SK-N-SH treated with all-trans-retinoic acid at 6 μM for 48 hours (cell line): ENCODE results near the gene ZFYVE27.

Experiments used
- ATAC-seq: fragments of 200-7000 bp; cut with Tn5 transposase; 3 replicates; pipeline ENCODE4 v1.9.1; 2020; ENCODE audit warnings: mild to moderate bottlenecking, moderate library complexity
- ARNTL ChIP-seq: fragments of 450-650 bp; formaldehyde crosslinking; IDR thresholded peaks from 2 replicates; pipeline ENCODE4 v1.5.0; 2020; ENCODE audit warnings: low read depth, mild to moderate bottlenecking, moderate library complexity, borderline replicate concordance
- CSDC2 ChIP-seq: fragments of 250-450 bp; sonication (Bioruptor Pico); IDR thresholded peaks from 2 replicates; pipeline ENCODE4 v1.5.0; 2020; ENCODE audit warnings: mild to moderate bottlenecking, moderate library complexity
- ESRRG ChIP-seq: fragments of 250-450 bp; sonication (Bioruptor Pico); IDR thresholded peaks from 2 replicates; pipeline ENCODE4 v1.6.1; 2021; ENCODE audit warnings: mild to moderate bottlenecking
- GLIS3 ChIP-seq: fragments of 250-450 bp; sonication (Bioruptor Pico); IDR thresholded peaks from 2 replicates; pipeline ENCODE4 v1.5.0; 2020; ENCODE audit warnings: mild to moderate bottlenecking, moderate library complexity
- OSR1 ChIP-seq: fragments of 250-450 bp; sonication (Bioruptor Pico); IDR thresholded peaks from 2 replicates; pipeline ENCODE4 v1.8.0; 2022; ENCODE audit warnings: moderate library complexity, mild to moderate bottlenecking, inconsistent platforms
- PATZ1 ChIP-seq: fragments of 250-450 bp; sonication (Bioruptor Pico); IDR thresholded peaks from 2 replicates; pipeline ENCODE4 v1.8.0; 2020; ENCODE audit warnings: mild to moderate bottlenecking, moderate library complexity, borderline replicate concordance
- POU6F1 ChIP-seq: fragments of 250-450 bp; sonication (Bioruptor Pico); IDR thresholded peaks from 2 replicates; pipeline ENCODE4 v1.8.0; 2021; ENCODE audit warnings: low read depth, mild to moderate bottlenecking, moderate library complexity, borderline replicate concordance
- PPARA ChIP-seq: fragments of 250-450 bp; sonication (Bioruptor Pico); IDR thresholded peaks from 2 replicates; pipeline ENCODE4 v1.5.0; 2020; ENCODE audit warnings: mild to moderate bottlenecking, borderline replicate concordance
- RARB ChIP-seq: fragments of 250-450 bp; sonication (Bioruptor Pico); IDR thresholded peaks from 2 replicates; pipeline ENCODE4 v1.8.0; 2021; ENCODE audit warnings: mild to moderate bottlenecking, moderate library complexity
- TCF4 ChIP-seq: fragments of 250-450 bp; sonication (Bioruptor Pico); IDR thresholded peaks from 2 replicates; pipeline ENCODE4 v1.8.0; 2021; ENCODE audit warnings: mild to moderate bottlenecking, moderate library complexity, borderline replicate concordance
- TOX ChIP-seq: fragments of 250-450 bp; sonication (Bioruptor Pico); IDR thresholded peaks from 2 replicates; pipeline ENCODE4 v1.8.0; 2021; ENCODE audit warnings: mild to moderate bottlenecking, moderate library complexity, borderline replicate concordance
- ZC3H10 ChIP-seq: fragments of 250-450 bp; sonication (Bioruptor Pico); IDR thresholded peaks from 2 replicates; pipeline ENCODE4 v1.5.1; 2021; ENCODE audit warnings: mild to moderate bottlenecking, moderate library complexity
- ZFP3 ChIP-seq: fragments of 250-450 bp; sonication (Bioruptor Pico); IDR thresholded peaks from 2 replicates; pipeline ENCODE4 v1.5.0; 2020; ENCODE audit warnings: mild to moderate bottlenecking, moderate library complexity
- ZNF565 ChIP-seq: fragments of 450-650 bp; formaldehyde crosslinking; conservative IDR thresholded peaks from 2 replicates; pipeline ENCODE4 v1.5.0; 2020; ENCODE audit warnings: low read depth, mild to moderate bottlenecking, moderate library complexity
- ZNF70 ChIP-seq: fragments of 450-650 bp; formaldehyde crosslinking; IDR thresholded peaks from 2 replicates; pipeline ENCODE4 v1.5.0; 2020; ENCODE audit warnings: mild to moderate bottlenecking, moderate library complexity
- ZNF8 ChIP-seq: fragments of 450-650 bp; formaldehyde crosslinking; IDR thresholded peaks from 2 replicates; pipeline ENCODE4 v1.5.0; 2020; ENCODE audit warnings: mild to moderate bottlenecking, moderate library complexity
- TF ChIP-seq, protein P1 (sequence below): fragments of 250-450 bp; sonication (Bioruptor Pico); IDR thresholded peaks from 2 replicates; pipeline ENCODE4 v1.5.0; 2020; ENCODE audit warnings: mild to moderate bottlenecking, moderate library complexity
- TF ChIP-seq, protein P2 (sequence below): fragments of 250-450 bp; sonication (Bioruptor Pico); IDR thresholded peaks from 2 replicates; pipeline ENCODE4 v1.5.1; 2020; ENCODE audit warnings: low read depth, mild to moderate bottlenecking, moderate library complexity
- TF ChIP-seq, protein P3 (sequence below): fragments of 250-450 bp; sonication (Bioruptor Pico); IDR thresholded peaks from 2 replicates; pipeline ENCODE4 v1.5.1; 2021; ENCODE audit warnings: mild to moderate bottlenecking, moderate library complexity

The ZFYVE27 gene

GRCh38 chr10:97771913-97772823, 35.2 kb downstream of the ZFYVE27 start, which contains the start of gene SFRP5:
Gene SFRP5, minus strand, starts transcription at chr10:97771999. Its CDS starts 166 bp downstream, at chr10:97771833.
- TF ChIP-seq GLIS3 (no peak), ZFP3 (CRISPR knock-in tag) (no peak), CSDC2 (CRISPR knock-in tag) (no peak), POU6F1 (CRISPR knock-in tag) (no peak), ZNF70 (no peak)
- no peak for ATAC-seq

DNA sequence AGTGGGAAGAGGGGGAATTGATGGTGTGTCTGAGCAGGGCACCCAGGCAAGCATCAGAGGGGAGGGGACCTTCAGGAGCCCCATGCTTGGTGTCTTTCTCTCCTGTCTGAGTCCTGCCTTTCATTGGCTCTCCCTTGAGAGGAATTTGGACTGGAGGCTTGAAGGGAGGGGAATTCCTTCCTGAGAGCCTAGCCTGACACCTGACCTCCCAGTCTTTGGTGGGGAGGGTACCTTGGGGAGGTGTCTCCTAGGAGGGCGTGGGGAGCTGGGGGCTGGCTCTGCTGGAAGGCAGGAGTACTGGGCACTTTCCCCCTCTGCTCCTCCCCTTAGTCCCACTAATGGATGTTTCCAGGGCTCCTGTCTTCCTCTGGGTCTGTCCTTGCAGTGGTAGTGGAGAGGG, 36.2 kb downstream of the ZFYVE27 start:
- no peak for TF ChIP-seq GLIS3
- no peak for TF ChIP-seq ESRRG
- TF ChIP-seq, protein P1, sequence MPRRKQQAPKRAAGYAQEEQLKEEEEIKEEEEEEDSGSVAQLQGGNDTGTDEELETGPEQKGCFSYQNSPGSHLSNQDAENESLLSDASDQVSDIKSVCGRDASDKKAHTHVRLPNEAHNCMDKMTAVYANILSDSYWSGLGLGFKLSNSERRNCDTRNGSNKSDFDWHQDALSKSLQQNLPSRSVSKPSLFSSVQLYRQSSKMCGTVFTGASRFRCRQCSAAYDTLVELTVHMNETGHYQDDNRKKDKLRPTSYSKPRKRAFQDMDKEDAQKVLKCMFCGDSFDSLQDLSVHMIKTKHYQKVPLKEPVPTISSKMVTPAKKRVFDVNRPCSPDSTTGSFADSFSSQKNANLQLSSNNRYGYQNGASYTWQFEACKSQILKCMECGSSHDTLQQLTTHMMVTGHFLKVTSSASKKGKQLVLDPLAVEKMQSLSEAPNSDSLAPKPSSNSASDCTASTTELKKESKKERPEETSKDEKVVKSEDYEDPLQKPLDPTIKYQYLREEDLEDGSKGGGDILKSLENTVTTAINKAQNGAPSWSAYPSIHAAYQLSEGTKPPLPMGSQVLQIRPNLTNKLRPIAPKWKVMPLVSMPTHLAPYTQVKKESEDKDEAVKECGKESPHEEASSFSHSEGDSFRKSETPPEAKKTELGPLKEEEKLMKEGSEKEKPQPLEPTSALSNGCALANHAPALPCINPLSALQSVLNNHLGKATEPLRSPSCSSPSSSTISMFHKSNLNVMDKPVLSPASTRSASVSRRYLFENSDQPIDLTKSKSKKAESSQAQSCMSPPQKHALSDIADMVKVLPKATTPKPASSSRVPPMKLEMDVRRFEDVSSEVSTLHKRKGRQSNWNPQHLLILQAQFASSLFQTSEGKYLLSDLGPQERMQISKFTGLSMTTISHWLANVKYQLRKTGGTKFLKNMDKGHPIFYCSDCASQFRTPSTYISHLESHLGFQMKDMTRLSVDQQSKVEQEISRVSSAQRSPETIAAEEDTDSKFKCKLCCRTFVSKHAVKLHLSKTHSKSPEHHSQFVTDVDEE (CRISPR knock-in tag) = no peak
- no peak for TF ChIP-seq TCF4 (CRISPR knock-in tag)
- TF ChIP-seq TOX (CRISPR knock-in tag) = no peak
- no peak for TF ChIP-seq ZNF565 (CRISPR knock-in tag)
- no peak for TF ChIP-seq RARB (CRISPR knock-in tag)
- TF ChIP-seq ARNTL (CRISPR knock-in tag) = no peak
- TF ChIP-seq OSR1 (CRISPR knock-in tag) = no peak
- TF ChIP-seq, protein P2, sequence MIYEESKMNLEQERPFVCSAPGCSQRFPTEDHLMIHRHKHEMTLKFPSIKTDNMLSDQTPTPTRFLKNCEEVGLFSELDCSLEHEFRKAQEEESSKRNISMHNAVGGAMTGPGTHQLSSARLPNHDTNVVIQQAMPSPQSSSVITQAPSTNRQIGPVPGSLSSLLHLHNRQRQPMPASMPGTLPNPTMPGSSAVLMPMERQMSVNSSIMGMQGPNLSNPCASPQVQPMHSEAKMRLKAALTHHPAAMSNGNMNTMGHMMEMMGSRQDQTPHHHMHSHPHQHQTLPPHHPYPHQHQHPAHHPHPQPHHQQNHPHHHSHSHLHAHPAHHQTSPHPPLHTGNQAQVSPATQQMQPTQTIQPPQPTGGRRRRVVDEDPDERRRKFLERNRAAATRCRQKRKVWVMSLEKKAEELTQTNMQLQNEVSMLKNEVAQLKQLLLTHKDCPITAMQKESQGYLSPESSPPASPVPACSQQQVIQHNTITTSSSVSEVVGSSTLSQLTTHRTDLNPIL (CRISPR knock-in tag) = no peak
- TF ChIP-seq ZNF8 (CRISPR knock-in tag) = no peak
- no peak for TF ChIP-seq ZFP3 (CRISPR knock-in tag)
- no peak for TF ChIP-seq POU6F1 (CRISPR knock-in tag)
- TF ChIP-seq CSDC2 (CRISPR knock-in tag) = no peak
- no peak for TF ChIP-seq PATZ1 (CRISPR knock-in tag)
- TF ChIP-seq, protein P3, sequence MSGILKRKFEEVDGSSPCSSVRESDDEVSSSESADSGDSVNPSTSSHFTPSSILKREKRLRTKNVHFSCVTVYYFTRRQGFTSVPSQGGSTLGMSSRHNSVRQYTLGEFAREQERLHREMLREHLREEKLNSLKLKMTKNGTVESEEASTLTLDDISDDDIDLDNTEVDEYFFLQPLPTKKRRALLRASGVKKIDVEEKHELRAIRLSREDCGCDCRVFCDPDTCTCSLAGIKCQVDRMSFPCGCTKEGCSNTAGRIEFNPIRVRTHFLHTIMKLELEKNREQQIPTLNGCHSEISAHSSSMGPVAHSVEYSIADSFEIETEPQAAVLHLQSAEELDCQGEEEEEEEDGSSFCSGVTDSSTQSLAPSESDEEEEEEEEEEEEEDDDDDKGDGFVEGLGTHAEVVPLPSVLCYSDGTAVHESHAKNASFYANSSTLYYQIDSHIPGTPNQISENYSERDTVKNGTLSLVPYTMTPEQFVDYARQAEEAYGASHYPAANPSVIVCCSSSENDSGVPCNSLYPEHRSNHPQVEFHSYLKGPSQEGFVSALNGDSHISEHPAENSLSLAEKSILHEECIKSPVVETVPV (CRISPR knock-in tag) = no peak
- no peak for TF ChIP-seq PPARA (CRISPR knock-in tag)
- no peak for TF ChIP-seq ZNF70
- no peak for TF ChIP-seq ZC3H10 (CRISPR knock-in tag)
- no peak for ATAC-seq
